HL-60 (cell line): Measurements from ENCODE around the gene PRRT1.
"Not testable (repeated sequence)": the region's sequence is repeated elsewhere in the genome, so short reads cannot be mapped to it uniquely, and the experiment has no call there.

Experiments
- CTCF ChIP-seq: IDR thresholded peaks from one replicate; pipeline ENCODE4 v1.5.1; 2011; ENCODE audit warnings: low read length, control low read depth, inconsistent platforms; ENCODE audit not compliant: insufficient read depth
- GABPA ChIP-seq: IDR thresholded peaks from 2 replicates; pipeline ENCODE4 v1.6.1; 2012; ENCODE audit warnings: low read depth
- POLR2AphosphoS5 ChIP-seq: IDR thresholded peaks from 2 replicates; pipeline ENCODE4 v1.6.1; 2012; ENCODE audit warnings: low read depth
- SPI1 ChIP-seq: IDR thresholded peaks from 2 replicates; pipeline ENCODE4 v1.6.1; 2012; ENCODE audit warnings: low read depth, mild to moderate bottlenecking, borderline replicate concordance
- TF ChIP-seq, protein P1 (sequence below): IDR thresholded peaks from 2 replicates; pipeline ENCODE4 v1.6.1; 2012; ENCODE audit warnings: low read depth; ENCODE audit not compliant: insufficient replicate concordance

DNA sequence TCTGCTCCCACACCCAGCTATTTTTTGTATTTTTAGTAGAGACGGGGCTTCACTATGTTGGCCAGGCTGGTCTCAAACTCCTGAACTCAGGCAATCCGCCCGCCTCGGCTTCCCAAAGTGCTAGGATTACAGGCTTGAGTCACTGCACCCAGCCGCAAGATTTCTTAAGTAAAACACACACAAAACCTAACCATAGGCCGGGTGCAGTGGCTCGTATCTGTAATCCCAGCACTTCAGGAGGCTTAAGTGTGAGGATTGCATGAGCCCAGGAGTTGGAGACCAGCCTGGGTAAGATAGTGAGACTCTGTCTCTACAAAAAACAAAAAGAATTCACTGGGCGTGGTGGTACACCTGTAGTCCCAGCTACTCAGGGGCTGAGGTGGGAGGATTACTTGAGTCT, 51.5 kb downstream of the PRRT1 start:
- not testable (repeated sequence) for TF ChIP-seq GABPA, POLR2AphosphoS5, CTCF, SPI1
- TF ChIP-seq, protein P1, sequence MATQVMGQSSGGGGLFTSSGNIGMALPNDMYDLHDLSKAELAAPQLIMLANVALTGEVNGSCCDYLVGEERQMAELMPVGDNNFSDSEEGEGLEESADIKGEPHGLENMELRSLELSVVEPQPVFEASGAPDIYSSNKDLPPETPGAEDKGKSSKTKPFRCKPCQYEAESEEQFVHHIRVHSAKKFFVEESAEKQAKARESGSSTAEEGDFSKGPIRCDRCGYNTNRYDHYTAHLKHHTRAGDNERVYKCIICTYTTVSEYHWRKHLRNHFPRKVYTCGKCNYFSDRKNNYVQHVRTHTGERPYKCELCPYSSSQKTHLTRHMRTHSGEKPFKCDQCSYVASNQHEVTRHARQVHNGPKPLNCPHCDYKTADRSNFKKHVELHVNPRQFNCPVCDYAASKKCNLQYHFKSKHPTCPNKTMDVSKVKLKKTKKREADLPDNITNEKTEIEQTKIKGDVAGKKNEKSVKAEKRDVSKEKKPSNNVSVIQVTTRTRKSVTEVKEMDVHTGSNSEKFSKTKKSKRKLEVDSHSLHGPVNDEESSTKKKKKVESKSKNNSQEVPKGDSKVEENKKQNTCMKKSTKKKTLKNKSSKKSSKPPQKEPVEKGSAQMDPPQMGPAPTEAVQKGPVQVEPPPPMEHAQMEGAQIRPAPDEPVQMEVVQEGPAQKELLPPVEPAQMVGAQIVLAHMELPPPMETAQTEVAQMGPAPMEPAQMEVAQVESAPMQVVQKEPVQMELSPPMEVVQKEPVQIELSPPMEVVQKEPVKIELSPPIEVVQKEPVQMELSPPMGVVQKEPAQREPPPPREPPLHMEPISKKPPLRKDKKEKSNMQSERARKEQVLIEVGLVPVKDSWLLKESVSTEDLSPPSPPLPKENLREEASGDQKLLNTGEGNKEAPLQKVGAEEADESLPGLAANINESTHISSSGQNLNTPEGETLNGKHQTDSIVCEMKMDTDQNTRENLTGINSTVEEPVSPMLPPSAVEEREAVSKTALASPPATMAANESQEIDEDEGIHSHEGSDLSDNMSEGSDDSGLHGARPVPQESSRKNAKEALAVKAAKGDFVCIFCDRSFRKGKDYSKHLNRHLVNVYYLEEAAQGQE, result not testable (repeated sequence)
